ENCODE measurements around the gene ELSPBP1.
"Not testable (repeated sequence)": the region's sequence is repeated elsewhere in the genome, so short reads cannot be mapped to it uniquely, and the experiment has no call there.

ELSPBP1 gene

DNA sequence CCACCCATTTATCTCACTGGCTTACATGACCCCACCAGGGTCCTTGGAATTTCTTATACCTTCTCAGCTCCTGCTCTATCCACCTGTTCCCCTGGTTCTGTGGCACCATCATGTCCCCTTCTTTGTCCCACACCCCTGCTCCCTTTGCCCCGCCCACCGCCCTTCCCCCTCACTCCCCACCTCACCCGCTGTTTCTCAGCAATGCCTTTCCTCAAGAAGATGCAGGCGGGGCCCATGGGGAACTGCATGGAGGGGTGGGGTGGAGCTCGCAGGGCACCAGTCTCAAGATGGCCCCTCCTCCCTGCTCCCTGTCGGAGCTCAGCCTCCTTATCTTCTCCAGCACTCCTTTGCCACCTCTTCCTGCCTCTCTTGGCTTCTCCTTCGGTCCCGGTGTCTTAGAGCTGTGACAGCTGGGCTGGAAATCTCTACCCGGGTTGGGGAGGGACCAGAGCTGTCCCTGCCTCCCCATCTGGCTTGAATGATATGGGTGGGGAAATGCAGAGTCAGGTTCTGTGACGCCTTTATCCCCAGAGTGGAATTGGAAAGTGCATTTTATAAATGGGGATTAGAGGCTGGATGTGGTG lies 49.3 kb downstream of the ELSPBP1 start, which contains the start of gene CABP5:
CABP5 (minus strand) TSS at position 405 of the 584 bp plus-strand sequence; CDS start at position 248, 157 bp downstream.
- no peak for DNase-seq

DNA sequence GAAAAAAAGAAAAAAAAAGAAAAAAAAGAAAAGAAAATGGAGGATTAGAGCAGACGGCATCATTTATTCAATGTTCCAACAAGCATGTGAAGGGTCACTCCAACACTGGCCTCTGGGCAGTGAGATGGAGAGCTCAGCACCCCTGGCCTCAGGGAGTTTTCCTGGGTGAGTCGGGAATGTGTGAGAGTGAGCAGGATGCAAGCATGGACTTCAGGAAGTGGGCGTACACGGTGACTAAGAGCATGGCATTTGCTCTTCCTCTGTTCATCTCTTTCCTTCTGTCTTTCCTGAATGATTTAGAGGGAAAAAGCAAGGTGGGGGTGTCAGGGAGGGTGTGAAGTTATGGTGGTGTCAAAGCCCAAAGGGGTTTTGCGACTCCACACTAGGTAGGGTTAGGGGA lies 50.1 kb downstream of the ELSPBP1 start:
- no peak for DNase-seq

DNA sequence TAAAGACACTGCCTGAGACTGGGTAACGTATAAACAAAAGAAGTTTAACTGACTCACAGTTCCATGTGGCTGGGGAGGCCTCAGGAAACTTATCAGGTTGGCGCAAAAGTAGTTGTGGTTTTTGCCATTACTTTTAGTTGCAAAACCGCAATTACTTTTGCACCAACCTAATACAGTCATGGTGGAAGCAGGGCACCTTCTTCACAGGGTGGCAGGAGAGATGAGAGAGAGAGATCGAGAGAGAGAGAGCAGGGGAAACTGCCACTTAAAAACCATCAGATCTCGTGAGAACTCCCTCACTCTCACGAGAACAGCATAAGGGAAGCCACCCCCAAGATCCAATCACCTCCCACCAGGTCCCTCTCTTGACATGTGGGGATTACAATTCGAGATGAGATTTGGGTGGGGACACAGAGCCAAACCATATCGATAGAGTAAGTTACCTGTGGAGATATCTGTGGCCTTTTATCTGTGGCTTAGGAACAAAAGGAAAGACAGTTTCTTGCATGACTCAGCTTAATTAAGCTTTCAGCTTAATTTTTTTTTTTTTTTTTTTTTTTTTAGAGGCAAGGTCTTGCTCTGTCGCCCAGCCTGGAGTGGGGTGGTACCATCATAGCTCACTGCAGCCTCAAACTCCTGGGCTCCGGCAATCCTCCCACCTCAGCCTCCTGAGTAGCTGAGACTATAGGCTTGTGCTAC lies 57.1 kb downstream of the ELSPBP1 start:
- DNase-seq, result no peak

DNA sequence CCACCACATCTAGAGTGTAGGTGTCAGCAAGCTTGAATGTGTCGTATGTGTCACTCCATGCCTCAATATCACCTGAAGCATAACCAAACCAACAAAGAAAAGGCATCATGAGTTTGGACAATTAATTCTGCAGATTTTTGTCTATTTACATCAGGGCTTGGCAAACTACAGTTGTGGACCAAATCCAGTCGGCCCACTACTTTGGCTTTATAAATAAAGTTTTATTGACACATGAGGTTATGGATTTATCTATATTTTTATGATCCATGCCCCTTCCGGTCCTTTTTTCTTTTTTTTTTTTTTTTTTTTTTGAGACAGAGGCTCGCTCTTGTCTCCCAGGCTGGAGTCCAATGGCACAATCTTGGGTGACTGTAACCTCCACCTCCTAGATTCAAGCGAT lies 58.6 kb downstream of the ELSPBP1 start:
- no peak for DNase-seq

DNA sequence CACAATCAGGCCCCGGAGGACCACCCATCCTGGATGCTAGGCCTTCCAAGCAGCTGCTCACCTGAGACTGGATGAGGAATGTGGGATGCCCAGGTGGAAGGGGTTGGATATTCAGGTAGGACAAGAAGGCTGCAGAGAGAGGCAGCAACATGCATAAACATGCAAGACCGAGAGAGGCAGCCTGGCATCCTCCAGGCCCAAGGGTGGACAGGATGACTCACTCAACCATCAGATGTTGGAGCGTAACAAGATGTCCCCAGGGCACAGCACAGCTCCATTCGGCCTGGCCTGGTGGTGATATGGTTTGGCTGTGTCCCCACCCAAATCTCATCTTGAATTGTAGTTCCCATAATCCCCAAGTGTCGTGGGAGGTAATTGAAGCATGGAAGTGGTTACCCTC lies 59.4 kb downstream of the ELSPBP1 start:
- DNase-seq, result no peak

DNA sequence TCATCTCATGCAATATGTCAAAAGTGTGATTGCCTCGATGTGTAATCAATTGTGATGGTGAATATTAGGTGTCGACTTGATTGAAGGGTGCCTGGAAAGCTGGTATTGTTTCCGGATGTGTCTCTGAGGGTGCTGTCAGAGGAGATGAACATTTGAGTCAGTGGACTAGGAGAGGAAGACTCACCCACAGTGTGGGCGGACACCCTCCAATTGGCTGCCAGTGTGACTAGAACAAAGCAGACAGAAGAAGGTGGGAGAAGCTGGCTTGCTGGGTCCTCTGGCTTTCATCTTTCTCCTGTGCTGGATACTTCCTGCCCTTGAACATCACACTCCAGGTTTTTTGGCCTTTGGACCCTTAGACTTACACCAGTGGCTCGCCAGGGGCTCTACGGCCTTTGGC lies 64.9 kb downstream of the ELSPBP1 start:
- no peak for DNase-seq

DNA sequence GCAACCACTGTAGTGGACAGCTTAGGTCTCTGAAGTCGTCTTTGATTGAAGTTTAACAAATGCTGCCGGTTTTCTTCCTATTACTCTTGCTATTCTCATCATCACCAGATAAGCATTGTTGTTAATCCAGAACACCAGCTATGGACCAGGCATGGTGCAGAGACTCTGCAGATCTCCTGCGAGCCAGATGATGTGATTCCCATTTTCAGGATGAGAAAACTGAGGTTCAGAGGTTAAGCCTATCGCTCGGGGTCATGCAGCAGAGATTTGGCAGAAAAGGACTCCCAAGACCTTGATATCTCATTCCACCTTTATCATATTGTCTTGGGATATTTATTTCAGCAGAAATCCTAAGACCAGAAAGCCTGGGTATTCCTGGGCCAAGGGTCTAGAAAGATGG lies 65.9 kb downstream of the ELSPBP1 start:
- DNase-seq, result no peak

DNA sequence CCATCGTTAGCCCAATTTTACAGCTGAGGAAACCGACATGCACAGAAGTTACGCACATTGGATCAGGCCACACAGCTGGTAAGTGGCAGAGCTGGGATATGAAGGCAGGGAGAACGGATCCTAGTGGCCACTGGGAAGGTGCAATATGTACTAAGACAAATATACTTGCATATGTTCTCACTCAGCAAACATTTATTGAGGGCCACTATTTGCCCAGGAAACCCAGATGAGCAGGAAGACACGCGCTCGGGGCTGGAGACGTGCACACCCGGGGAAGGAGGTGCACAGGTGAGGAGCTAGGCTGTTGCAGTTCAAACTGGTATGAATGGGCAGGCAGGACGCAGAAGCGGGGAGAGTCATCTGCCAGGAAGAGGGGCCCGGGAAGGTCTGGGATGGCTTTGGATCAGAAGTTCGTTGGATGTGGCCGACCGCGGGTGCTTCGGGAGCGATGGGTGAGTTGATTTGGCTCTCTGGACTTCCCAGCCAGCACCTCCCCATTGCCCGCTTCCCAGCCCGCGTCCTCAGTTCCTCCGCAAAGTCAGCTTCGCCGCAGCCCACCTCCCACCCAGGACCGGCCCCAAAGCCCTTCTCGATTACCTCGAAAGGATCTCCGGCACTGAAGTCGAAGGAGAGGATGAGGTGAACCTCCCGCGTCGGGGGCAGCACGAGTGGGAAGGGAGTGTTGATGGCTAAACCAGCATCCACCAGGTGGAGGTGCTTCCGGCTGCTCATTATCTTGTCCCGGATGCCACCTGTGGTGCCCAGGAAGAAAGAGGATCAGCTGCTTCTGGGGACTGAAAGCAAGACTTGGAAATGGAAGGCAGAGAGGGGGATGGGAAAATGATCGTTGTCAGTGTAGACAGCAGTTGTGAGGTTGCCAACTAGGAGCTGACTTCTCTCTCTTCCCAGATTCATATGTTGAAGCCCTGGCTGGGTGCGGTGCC lies 67.2 kb downstream of the ELSPBP1 start:
- DNase-seq, result no peak

DNA sequence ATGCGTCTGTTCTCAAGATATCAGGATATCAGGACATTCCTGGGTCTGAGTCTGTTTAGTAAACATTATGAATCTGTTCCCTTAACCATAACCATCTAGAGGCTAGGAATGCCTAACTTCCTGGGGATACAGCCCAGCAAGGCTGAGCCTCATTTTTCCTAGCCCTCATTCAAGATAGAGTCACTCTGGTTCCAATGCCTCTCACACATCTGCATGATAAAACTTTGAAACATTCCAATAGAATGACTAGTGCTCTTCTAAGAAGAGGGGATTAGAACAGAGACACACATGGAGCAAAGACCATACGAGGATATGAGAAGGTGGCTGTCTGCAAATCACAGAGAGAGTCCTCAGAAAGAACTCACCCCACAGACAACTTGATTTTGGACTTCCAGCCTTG lies 70.1 kb downstream of the ELSPBP1 start:
- no peak for DNase-seq

DNA sequence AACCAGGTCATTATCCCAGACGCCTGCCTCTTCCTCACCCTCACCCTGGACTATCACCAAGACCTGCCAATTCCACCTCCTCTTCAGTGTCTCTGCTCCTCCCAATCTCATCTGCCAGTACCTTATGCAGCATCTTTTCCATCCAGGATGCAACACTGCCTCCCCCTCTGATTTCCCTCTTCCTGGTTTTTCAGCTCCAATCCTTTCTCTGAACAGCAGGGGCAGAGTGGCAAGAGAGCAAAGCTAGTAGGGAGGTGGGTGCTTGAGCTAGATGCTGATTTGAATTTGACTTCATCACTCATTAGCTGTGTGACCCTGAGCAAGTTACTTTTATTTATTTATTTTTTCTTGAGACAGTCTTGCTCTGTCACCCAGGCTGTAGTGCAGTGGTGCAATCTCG lies 75.0 kb downstream of the ELSPBP1 start:
- DNase-seq, result no peak

DNA sequence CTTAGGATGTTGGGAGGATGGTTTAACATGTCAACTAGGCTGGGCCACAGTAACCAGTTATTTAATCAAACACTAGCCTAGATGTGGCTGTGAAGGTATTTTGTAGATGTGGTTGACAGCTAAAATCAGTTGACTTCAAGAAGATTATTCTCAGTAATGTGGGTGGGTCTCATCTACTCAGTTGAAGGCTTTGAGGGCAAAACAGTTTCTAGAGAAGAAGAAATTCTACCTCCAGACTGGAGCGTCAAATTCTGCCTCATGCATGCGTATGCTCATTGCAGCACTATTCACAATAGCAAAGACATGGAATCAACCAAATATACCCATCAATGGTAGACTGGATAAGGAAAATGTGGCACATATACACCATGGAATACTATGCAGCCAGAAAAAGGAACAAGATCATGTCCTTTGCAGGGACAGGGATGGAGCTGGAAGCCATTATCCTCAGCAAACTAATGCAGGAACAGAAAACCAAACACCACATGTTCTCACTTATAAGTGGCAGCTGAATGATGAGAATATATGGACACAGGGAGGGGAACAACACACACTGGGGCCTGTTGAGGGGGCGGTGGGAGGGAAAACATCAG lies 75.8 kb downstream of the ELSPBP1 start:
- DNase-seq, result not testable (repeated sequence)
